C1 segment of cervical spinal cord (tissue), 14 donors: ENCODE results near the gene SCMH1.

Source experiments
- DNase-seq, 14 donors: peaks; one replicate each; lab custom pipeline; 2025; lab: John Stamatoyannopoulos, UW

The SCMH1 gene

DNA sequence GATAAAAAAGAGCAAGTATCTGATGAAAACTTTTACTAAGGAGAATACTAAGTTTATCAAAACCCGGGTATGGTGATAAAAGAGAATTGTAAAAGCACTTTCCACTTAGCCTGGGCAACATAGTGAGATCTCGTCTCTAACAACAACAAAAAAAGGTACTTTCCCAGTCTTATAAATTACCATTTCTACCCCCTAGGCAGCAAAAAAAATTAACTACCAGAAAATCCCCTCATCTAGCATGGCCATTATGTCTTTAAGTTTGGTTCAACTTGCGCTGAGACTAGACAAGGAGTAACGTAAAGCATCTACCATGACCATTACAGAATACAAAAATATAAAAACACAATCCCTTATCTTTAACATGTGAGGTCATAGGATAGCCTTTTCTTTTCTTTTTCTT lies 141.9 kb downstream of the SCMH1 start:
- DNase-seq: no peak

DNA sequence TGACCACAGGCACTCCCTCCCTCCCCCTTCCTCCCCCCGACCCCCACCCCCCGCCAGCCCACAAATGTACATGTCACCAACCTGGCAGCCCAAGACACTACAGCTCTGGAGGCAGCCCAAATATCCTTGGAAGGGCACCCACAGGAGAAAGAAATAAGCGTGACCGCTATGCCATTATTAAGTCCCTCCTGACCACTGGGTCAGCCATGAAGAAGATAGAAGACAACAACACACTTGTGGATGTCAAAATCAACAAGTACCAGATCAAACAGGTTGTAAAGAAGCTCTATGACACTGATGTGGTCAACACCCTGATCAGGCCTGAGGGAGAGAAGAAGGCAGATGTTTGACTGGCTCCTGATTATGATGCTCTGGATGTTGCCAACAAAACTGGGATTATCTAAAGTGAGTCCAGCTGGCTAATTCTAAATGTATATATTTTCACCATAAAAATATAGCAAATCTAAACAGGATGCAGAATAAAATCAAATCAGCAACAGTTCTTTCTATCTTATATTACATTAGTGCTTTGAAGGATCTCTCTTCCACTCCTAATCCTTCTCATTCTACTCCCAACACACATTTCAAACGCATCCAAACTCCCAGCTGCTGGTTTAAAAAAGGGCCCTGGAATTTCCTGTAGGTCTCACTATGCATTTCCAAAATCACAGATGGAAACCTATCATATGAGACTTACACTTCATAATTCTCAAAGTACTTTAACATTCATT lies 143.2 kb downstream of the SCMH1 start:
- DNase-seq: no peak

DNA sequence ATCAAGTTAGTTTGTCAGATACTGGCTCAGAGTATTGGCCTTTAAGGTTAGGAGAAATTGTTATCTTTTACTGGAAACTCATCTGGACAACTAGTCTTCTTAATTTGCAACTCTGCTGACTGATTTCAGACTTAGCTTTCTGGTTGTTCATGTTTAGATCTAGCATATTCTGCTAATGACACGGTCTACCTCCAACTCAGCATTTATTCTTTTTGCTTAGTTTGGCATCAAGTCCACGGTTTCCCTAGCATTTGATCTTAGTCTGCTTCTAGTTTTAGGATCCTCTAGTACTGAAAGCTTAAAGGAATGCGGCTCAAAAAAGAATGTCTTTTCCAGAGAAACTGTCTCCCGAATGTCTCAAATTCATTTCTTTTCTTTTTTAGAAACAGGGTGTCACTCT lies 145.0 kb downstream of the SCMH1 start:
- DNase-seq: no peak

DNA sequence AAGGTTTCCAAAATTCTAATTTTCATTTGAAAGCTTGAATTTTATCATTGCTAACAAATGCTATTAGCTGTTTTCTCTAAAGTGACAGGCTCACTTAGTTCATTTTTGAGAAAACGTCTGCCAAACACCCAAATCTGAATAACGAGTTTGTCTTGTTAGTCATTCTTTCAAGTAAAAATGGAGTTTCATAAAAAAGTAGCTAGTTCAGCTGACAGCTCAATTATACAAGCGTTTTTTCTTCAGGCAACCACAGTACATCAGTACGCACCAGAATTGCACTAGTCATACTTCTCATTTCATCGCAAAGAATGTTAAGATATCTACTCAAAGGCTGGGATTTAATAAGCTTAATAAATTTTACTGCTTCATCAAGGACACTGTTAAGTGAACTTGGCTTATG lies 148.3 kb downstream of the SCMH1 start:
- no peak for DNase-seq

DNA sequence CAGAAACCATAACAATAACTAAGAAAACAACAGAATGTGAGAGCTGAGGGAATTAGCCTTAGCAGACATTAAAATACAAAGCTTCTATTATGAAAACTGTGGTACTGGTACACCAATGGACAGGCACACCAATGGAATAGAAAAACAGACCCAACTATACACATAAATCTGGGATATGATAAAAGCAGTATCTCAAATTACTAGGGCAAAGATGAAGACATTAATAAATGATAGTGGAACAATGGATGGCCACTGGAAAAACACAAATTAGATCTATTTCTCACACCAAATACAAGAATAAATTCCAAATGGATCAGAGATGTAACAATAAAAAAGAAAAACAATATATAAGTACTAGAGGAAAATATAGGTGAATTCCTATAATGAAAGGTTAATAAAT lies 155.2 kb downstream of the SCMH1 start:
- no peak for DNase-seq

DNA sequence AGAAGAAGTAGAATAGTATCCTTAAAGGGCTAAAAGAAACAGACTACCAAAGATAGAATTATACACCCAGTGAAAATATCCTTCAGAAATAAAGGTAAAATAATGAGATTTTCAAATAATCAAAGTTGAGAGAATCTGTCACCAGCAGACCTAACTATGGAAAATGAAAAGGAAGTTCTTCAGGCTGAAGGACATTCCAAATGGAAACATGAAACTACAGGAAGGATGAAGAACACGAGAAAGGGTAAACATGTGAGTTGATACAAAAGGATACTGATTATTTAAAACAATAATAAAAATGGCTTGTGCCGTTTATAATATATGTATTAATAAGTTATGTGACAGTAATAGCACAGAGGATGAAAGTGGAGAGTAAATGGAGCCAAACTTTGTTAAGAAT lies 163.5 kb downstream of the SCMH1 start:
- DNase-seq: no peak

DNA sequence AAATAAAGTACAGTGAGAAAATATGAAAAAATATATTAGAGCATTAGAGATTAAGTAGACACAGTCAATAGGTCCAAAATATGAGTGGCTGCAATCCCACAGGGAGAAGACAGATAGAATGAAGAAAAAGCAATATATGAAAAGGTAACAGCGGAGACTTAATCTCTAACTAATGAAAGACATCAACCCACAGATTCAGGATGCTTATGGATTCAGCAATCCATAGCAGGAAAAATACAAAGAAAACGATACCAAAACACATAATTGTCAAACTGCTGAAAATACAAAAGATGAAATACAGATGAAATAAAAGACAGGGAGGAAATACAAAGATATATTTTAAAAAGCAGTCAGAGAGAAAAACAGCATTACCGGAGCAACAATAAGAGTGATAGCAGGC lies 163.9 kb downstream of the SCMH1 start:
- DNase-seq: no peak

DNA sequence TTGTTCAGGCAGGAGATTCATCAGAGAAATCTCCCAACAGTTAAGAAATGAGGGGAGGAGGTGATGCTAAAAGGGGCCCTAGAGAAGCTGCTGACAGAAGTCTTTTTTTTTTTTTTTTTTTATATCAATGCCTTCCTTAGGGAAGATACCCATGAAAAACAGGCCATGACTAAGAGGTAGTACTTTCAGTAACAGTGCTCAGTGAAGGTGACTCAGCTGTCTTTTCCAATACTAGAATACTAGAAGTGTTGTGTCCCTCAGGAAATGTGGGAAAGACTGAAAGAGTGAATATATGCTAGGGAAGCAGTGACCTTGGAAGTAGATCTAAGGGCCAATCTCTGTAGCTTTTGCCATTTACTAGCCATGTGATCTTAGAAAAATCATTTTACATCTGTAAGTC lies 168.1 kb downstream of the SCMH1 start:
- no peak for DNase-seq

DNA sequence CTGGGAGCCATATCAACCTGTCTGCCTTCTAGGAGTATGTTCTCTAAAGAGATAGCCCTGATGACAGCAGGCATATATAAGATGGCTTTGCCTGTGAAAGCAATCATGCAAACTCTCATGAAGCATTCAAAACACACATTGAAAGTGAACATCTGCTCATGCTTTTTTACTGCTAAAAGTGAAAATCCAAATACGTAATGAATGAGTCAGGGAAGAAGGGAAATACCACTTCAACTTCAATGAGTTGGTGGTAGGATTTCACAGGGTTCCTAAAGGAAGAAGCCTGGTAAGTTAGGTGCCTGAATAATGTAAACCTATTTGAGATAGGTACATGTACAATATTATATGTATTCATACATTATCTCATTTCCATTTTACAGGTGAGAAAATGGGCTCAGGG lies 170.1 kb downstream of the SCMH1 start:
- no peak for DNase-seq

DNA sequence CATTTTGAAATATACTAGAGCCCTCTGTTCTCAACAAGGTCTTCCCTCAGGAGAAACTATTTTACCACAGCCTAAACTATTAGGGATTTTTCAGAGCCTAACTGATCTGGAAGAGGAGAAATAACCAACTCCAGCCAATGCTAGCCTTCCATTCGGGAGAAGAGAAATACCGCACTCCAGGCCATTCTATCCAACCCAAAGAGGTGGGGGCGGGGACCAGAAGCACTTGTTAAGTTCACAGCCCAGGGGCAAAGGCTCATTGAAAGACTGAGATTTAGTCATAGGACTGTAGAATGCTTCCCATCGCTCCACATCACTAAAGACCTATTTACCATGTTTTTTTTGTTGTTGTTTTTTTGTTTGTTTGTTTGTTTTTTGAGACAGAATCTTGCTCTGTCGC lies 185.2 kb downstream of the SCMH1 start:
- no peak for DNase-seq

DNA sequence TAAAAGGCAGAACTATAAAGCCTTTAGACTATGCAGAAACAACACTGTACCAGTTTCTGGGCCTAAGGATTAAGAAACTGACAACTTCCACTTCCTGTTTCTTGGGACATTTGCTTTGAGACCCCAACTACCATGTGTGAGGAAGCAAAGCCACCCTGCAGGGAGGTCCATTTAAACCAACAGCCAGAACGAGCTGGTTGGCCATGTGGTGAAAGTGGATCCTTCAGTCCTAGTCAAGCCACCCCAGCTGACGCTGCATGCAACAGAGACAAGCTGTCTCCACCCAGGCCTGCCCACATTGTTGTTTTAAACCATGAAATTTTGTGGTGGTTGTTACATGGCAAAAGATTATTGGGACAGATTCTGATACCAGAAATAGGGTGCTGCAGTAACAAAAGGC lies 188.8 kb downstream of the SCMH1 start:
- peak in 1 of 14 donors; percentile 7 for DNase-seq

DNA sequence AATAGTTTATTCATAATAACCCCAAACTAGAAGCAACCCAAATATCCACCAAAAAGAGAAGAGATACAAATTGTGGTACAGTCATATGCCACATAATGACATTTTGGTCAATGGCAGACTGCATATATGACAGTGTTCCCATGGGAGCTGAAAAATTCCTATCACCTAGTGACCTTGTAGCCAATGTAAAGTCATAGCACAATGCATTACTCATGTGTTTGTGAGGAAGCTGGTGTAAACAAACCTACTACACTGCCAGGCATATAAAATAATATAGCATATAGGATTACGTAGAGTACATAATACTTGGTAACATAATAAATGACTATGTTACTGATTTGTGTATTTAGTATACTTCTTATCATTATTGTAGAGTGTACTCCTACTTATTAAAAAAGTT lies 191.1 kb downstream of the SCMH1 start:
- DNase-seq: no peak

DNA sequence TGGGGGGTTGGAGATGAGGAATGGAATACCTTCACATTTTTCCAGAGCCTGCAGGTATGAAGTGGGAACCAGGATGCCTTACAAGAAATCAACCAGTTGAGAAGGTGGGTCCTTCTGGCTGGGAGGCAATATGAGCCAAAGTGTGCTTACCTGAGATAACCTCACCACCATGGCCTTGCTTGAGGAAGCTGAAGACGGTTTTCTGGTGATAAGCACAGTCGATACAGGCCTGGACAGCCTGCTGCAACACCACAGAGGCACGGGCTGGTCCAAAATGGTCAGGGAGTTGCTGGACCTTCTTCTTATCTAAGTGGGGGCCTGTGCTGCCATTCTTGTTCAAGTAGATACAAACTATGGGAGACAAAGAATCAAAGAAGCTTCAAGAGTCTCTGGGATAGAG lies 193.6 kb downstream of the SCMH1 start:
- DNase-seq: no peak

DNA sequence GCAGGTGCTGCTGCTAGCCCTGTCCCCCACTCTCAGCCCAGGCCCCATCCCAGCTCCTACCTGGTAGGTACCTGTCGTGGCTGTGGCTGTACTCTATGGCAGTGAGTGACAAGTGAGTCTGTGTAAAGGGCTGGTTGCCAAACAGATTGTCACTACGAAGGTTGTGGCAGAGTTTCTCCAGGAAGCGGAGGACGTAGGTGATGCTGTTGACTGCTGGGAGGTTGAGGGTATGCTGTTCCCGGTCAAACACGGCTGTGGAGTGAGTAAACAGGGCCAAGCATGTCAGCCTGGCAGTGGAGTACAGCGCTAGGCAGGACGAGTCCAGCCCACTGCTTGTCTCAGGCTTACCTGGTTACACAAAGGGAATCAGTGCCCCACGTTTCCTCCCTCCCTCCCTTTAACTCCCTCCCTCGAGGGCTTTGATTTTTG lies 195.7 kb downstream of the SCMH1 start:
- peak in 1 of 14 donors; percentile 30 for DNase-seq

DNA sequence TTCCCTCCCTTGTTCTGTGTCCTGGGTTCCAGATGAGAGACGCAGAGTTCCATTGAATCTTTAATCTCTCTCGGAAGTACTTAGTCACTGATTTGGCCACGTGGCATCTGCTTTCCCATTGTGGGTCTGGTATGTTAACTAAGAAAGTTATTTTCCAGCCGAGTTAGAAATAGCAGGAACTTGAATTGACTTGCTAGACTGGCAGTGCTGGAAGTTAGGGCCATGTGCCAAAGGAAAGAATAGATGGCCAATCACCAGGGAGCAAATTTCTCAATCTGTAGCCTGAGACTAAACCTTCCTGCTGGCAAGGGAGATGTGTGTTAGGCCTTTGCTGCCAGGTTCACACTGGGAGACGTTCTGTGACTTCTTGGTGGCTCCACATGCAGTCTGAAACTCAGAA lies 196.4 kb downstream of the SCMH1 start:
- peak in 6 of 14 donors; percentile 5 to 77 (median 15) for DNase-seq

DNA sequence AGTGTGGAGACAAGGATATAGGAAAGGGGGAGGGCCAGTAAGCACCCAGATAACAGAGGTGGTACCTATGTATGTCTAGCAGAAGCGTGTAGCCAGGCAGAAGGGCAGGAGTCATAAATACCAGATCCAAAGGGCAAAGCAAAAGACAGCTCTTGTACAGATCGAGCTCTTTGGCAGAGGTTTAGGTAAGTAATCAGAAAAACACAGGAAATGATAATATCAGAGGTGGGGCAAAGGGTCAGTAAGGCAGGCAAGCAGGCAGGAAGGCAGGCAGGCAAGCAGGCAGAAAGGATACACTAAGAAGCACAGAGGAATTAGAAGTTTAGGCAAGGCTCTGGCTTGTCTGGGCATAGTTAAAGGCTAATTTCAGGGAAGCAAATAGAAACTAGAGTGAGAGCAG lies 197.9 kb downstream of the SCMH1 start:
- DNase-seq: no peak

DNA sequence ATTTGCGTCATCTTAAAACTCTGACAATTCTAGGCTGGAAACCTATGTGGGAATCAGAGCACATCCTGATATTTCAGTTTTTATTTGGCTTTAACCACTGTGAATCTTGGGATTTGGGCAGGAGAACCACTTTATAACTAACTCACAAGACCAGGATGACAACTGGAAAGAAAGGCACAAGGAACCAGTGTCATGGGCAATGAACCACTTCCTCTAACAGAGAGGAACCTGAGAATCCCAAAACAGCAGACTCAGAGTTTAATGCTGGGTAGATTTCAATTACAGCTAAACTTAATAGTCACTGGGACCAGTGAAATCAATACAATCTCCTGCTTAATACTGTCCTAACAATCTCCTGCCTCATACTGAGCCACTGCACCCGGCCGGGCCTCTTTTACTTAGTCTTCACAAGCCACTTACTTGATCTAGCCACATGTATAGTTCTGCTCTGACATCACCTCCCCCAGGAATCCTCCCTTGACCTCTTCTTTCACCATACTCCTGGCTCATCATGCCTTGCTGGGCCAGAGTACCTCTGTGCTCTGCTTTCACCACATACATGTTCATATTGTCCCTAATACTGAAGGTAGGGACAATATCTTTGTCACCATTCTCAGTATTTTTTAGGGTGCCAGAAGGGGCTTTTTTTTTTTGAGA lies 200.4 kb downstream of the SCMH1 start:
- no peak for DNase-seq

DNA sequence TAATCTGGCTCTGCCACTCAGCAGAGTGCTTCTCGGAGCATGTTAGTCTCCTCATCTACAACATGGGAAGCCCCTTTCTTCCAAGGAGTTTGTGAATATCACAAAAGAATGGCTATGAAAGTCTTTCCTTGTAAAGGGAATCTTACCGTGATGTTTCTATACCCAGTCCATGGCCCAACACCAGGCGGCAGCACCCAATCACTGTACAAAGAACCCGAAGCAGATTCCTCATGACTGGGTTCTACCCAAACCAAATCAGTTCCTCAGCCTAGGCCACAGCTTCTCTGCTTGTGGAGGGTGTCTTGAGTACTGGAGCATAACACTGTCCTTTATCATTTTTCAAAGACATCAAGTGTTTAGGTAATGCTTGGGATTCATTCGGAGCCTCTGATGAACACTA lies 204.0 kb downstream of the SCMH1 start:
- no peak for DNase-seq

DNA sequence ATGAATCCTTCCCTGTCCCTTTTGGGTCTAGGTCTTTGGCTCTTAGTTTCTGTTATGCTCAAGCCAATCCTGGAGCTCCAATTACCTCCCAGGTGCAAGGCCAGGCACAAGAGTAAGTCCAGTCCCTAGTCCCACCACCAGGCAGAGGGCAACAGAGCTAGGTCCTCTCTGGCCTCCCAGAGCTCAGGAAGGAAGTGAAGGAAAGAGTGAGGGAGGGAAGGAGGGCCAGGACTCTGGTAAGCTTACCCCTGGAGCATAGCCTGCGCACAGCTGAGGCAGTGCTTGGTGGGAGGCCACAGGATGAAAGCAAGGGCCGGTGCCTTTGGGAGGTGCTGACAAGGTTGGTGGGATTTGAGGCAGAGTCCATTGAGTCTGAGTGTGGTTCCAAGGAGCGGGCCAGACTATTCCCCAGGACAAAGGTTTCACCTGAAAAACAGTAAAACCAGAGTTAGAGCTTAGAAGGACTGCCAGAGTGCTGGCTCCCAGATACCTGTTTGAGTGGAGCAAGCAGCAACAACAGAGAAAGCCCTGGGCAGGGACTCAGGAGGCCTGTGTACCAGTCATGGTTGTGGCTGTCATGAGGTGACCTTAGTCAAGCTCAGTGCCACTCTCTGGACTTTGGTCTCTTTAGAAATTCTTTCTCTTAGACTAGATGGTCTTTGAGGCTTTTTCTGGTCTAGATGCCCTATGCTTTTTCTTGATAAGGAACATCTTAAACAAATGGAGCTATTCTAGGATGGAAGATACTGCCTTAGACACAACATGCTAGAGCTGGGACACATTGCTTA lies 204.8 kb downstream of the SCMH1 start:
- no peak for DNase-seq

DNA sequence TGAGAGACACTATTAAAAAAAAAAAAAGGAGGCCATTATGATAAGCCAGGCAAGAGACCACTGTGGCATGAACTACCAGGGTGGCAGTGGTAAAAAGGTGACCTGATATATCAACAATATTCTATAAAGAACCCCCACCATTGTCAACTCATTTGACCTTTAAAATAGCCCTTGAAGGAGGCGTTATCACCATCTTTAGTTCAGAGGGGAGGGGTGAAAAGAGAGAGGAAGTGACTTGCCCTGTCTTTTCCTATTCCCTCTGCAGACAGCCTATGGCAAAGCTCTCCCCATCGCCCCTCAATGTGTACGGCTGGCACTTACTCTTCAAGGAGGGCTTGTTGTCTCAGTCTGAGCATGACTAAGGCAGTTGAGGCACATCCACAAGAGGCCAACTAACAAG lies 208.8 kb downstream of the SCMH1 start:
- no peak for DNase-seq

DNA sequence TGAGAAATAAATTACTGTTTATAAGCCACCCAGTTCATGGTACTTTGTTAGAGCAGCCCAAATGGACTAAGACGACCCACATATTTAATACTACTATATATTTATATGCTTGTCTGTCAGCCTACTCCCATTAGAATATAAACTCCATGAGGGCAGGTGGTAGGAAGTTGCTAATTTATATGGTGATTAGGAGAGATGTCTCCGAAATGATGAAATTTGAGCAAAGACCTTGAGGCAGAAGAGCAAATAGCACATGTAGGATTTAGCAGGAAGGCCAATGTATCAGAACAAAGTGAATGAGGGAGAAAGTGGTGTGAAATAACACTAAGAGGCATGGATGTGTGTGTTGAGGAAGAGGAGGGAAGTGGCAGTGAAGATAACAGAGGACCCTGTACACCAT lies 210.0 kb downstream of the SCMH1 start:
- no peak for DNase-seq

DNA sequence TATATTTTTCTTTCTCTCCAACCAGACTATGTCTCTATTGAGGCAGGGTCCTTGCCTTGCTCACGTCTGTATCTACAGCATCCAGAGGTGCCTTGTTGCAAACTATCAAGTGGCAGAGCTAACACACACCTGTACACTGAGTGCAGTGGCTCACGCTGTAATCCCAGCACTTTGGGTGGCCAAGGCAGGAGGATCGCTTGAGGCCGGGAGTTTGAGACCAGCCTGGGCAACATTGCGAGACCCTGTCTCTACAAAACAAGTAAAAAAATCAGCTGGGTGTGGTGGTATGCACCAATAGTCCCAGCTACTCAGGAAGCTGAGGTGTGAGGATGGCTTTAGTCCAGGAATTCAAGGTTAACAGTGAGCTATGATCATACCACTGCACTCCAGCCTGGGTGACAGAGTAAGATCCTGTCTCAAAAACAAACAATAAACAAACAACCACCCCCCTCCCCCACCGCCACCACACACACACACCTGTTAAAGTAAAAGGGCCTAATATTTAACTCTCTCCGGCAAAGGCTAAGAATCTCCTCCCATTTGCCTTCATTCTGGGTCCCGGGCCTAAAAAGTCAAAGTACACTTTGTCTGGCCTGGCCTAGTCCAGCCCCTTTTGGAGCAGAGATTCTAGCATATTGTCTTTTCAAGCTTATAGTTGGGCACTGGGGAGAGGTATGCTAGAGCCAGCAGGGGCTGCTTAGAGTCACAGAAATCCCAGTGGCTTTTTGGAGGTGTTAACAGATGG lies 211.1 kb downstream of the SCMH1 start:
- no peak for DNase-seq
